Panc1 (cell line): ENCODE measurements around the gene ZKSCAN1. TPM values are rescaled to one million over a fixed set of nuclear protein-coding genes. Genes with fewer than 3 reads are reported as not detected.

Source experiments
- ATAC-seq: fragments of 200-7000 bp; cut with Tn5 transposase; 2 replicates; pipeline ENCODE4 v1.9.1; 2020; ENCODE audit warnings: mild to moderate bottlenecking, moderate library complexity
- BruUV-seq: library from RNA; stranded (reverse); fragments of 400-500 nt; replicated peaks from 2 replicates; lab custom pipeline; 2021; lab: Mats Ljungman, UMichigan
- CTCF ChIA-PET: fragments of 300-600 bp; sonication (Branson Sonifier 250); formaldehyde crosslinking; loops from one replicate; lab custom pipeline; 2022; ENCODE audit warnings: antibody characterized with exemption; lab: Charles Lee
- POLR2A ChIA-PET: fragments of 300-600 bp; sonication (Branson Sonifier 250); formaldehyde crosslinking; loops from one replicate; lab custom pipeline; 2022; ENCODE audit warnings: antibody characterized with exemption; lab: Charles Lee
- DNase-seq: peaks from one replicate; pipeline ENCODE4 v3.0.0-alpha.2; 2010; ENCODE audit warnings: low read depth, low spot score
- H3K27ac ChIP-seq: 2 replicates; pipeline ENCODE4 v1.5.1; 2011; ENCODE audit warnings: mild to moderate bottlenecking, low read length, inconsistent platforms
- H3K27me3 ChIP-seq: fragments of 200-500 bp; sonication (Bioruptor generic); 2 replicates; pipeline ENCODE4 v1.6.0; 2014; ENCODE audit warnings: low read length, inconsistent platforms; ENCODE audit not compliant: control insufficient read depth, insufficient read depth
- H3K36me3 ChIP-seq: fragments of 200-500 bp; sonication (Bioruptor generic); 2 replicates; pipeline ENCODE4 v1.5.1; 2014; ENCODE audit warnings: inconsistent platforms, mild to moderate bottlenecking, low read length, moderate library complexity; ENCODE audit not compliant: control insufficient read depth, insufficient read depth
- H3K4me1 ChIP-seq: 2 replicates; pipeline ENCODE4 v1.5.1; 2011; ENCODE audit warnings: inconsistent platforms, mild to moderate bottlenecking, low read length, moderate library complexity; ENCODE audit not compliant: control insufficient read depth, insufficient read depth
- H3K4me3 ChIP-seq, 2 experiments: 2 replicates each; pipeline ENCODE4 v1.5.1; 2011 to 2012; ENCODE audit warnings: low read depth in 2 of 2, low read length in 2 of 2, mild to moderate bottlenecking in 2 of 2, inconsistent platforms in 1 of 2, moderate library complexity in 1 of 2
- H3K9me3 ChIP-seq: fragments of 200-500 bp; sonication (Bioruptor generic); 2 replicates; pipeline ENCODE4 v1.5.1; 2014; ENCODE audit warnings: low read depth, mild to moderate bottlenecking, inconsistent platforms, low read length, moderate library complexity; ENCODE audit not compliant: control insufficient read depth, insufficient read depth
- POLR2AphosphoS5 ChIP-seq: IDR thresholded peaks from 2 replicates; pipeline ENCODE4 v1.6.1; 2012; ENCODE audit warnings: mild to moderate bottlenecking, low read depth, low read length, moderate library complexity
- SIN3A ChIP-seq: IDR thresholded peaks from 2 replicates; pipeline ENCODE4 v1.6.1; 2012; ENCODE audit warnings: low read depth, mild to moderate bottlenecking, low read length, moderate library complexity, borderline replicate concordance; ENCODE audit not compliant: insufficient read depth
- TCF7L2 ChIP-seq: IDR thresholded peaks from 2 replicates; pipeline ENCODE4 v1.6.1; 2011; ENCODE audit warnings: mild to moderate bottlenecking, low read depth, low read length, inconsistent platforms
- in situ Hi-C: cut with HindIII; loops from 2 replicates; pipeline ENCODE4 v1.10.0; 2016; ENCODE audit warnings: low sequenced_read_pairs, low pct_unique_long_range_greater_than_20kb
- intact Hi-C: fragments of 100-400 bp; cut with micrococcal nuclease; formaldehyde crosslinking; loops from one replicate; pipeline ENCODE4 v1.10.0; 2022; ENCODE audit not compliant: unreplicated experiment
- total RNA-seq: library from RNA; stranded (reverse); gene quantifications from one replicate; pipeline ENCODE4 v1.2.1, GENCODE V29; 2021; ENCODE audit not compliant: unreplicated experiment
- TF ChIP-seq, protein P1 (sequence below): fragments of 450-650 bp; IDR thresholded peaks from 2 replicates; pipeline ENCODE4 v1.5.1; 2017; ENCODE audit warnings: mild to moderate bottlenecking
- TF ChIP-seq, protein P2 (sequence below), 2 experiments: IDR thresholded peaks; 2 replicates each; pipeline ENCODE4 v1.6.1; 2011 to 2012; ENCODE audit warnings: low read depth in 2 of 2, control low read depth in 1 of 2, low read length in 1 of 2, mild to moderate bottlenecking in 1 of 2, moderate library complexity in 1 of 2; ENCODE audit not compliant: insufficient read depth in 1 of 2

Gene ZKSCAN1
- total RNA-seq, 1 experiment from 2014 or later = 55.5 TPM

DNA sequence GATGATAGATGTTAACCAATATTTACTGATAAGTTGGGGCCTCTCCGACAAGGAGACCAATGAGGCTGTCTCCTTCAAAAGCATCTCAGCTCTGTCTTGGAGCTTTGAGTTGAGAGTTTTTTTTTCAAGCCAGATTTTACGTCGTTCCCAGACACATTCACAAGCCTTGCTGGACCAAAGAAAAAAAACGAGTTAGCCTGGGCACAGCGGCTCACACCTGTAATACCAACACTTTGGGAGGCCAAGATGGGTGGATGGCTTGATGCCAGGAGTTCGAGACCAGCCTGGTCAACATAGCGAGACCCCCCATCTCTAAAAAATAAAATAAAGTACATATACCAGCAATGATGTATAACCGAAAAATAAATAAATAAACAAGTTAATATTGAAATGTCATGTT lies 20.6 kb upstream of the ZKSCAN1 start:
- TF ChIP-seq, protein P1, sequence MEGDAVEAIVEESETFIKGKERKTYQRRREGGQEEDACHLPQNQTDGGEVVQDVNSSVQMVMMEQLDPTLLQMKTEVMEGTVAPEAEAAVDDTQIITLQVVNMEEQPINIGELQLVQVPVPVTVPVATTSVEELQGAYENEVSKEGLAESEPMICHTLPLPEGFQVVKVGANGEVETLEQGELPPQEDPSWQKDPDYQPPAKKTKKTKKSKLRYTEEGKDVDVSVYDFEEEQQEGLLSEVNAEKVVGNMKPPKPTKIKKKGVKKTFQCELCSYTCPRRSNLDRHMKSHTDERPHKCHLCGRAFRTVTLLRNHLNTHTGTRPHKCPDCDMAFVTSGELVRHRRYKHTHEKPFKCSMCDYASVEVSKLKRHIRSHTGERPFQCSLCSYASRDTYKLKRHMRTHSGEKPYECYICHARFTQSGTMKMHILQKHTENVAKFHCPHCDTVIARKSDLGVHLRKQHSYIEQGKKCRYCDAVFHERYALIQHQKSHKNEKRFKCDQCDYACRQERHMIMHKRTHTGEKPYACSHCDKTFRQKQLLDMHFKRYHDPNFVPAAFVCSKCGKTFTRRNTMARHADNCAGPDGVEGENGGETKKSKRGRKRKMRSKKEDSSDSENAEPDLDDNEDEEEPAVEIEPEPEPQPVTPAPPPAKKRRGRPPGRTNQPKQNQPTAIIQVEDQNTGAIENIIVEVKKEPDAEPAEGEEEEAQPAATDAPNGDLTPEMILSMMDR = no peak
- no peak for TF ChIP-seq POLR2AphosphoS5
- TF ChIP-seq SIN3A = no peak
- TF ChIP-seq, protein P2, sequence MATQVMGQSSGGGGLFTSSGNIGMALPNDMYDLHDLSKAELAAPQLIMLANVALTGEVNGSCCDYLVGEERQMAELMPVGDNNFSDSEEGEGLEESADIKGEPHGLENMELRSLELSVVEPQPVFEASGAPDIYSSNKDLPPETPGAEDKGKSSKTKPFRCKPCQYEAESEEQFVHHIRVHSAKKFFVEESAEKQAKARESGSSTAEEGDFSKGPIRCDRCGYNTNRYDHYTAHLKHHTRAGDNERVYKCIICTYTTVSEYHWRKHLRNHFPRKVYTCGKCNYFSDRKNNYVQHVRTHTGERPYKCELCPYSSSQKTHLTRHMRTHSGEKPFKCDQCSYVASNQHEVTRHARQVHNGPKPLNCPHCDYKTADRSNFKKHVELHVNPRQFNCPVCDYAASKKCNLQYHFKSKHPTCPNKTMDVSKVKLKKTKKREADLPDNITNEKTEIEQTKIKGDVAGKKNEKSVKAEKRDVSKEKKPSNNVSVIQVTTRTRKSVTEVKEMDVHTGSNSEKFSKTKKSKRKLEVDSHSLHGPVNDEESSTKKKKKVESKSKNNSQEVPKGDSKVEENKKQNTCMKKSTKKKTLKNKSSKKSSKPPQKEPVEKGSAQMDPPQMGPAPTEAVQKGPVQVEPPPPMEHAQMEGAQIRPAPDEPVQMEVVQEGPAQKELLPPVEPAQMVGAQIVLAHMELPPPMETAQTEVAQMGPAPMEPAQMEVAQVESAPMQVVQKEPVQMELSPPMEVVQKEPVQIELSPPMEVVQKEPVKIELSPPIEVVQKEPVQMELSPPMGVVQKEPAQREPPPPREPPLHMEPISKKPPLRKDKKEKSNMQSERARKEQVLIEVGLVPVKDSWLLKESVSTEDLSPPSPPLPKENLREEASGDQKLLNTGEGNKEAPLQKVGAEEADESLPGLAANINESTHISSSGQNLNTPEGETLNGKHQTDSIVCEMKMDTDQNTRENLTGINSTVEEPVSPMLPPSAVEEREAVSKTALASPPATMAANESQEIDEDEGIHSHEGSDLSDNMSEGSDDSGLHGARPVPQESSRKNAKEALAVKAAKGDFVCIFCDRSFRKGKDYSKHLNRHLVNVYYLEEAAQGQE (IDR thresholded peaks at IDR 0.05; ENCODE audit: insufficient read depth in 1 of 2, low read depth in 2 of 2, low read length in 1 of 2) = no peak
- TF ChIP-seq TCF7L2 = no peak
- ATAC-seq (no peak), DNase-seq (no peak)
- ChIA-PET POLR2A (interaction anchor here (0.7 kb wide), 1 partner anchor 378 kb away, joined by 3 read pairs; the partner anchor contains the start of gene ZSCAN25), CTCF (interaction anchor here (0.6 to 2.0 kb wide), 4 partner anchors 28 to 61 kb away, joined by 3 to 14 read pairs (median 4); partner anchors contain the start of gene ZSCAN21)
- no peak overlapping the region for H3K4me3 ChIP-seq
- no peaks in the 10 kb centered on the region for H3K27me3 ChIP-seq
- no peaks in the 10 kb centered on the region for H3K9me3 ChIP-seq
- H3K4me1 ChIP-seq = peaks cover 10% of the 10 kb centered on the region; the same call in 1 of the 2 replicates
- in situ Hi-C loops (no loop called here), intact Hi-C loops (loop anchor here (1.0 to 10.0 kb wide), 3 partner anchors 58 to 90 kb away; partner anchors contain the start of genes COPS6 and ZNF3)
- 0 out of 2 replicates have a peak overlapping the region, but pooled peaks have one; percentile 18 for H3K27ac ChIP-seq
- BruUV-seq = no TSS peak
- H3K36me3 ChIP-seq = no peaks in the 10 kb centered on the region

DNA sequence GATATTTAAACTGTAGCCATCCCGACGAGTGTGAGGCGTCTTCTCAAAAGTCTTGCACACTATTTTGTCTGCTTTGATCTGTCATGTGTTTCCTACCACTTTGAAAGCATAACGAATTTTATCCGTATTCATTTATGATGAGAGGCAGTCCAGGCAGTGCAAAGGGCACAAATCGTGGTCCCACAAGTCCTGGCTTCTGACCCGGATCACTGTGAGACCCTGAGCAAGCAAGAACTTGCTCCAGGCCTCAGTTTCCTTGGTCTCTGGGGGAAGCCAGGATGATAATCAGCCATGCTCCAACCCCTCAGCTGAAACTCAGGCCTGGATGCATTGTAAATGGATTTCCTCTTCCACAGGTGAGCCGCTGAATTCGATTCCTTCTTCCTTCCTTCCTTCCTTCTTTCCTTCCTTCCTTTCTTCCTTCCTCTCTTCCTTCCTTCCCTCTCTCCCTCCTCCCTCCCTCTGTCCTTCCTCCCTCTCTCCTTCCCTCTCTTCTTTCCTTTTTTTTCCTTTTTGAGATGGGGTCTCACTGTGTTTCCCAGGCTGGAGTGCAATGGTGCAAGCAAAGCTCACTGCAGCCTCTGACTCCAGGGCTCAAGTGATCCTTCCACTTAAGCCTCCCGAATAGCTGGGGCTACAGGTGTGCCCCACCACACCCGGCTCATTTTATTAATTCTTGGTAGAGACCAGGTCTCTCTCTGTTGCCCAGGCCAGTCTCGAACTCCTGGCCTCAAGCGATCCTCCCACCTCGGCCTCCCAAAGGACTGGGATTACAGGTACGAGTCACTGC lies 18.4 kb upstream of the ZKSCAN1 start:
- intact Hi-C loops (loop anchor here (10.0 kb wide), 1 partner anchor 88 kb away; the partner anchor contains the start of genes COPS6 and ZNF3), in situ Hi-C loops (no loop called here)
- ATAC-seq (no peak), DNase-seq (no peak)
- Histone ChIP-seq H3K4me3 (peak overlapping the region; percentile 23 to 31), H3K4me1 (peaks cover 13% of the 10 kb centered on the region), H3K9me3 (no peaks in the 10 kb centered on the region), H3K27ac (no peak overlapping the region; the same call in 1 of the 2 replicates), H3K36me3 (no peaks in the 10 kb centered on the region), H3K27me3 (no peaks in the 10 kb centered on the region)
- ChIA-PET POLR2A (no interaction called here), CTCF (interaction anchor here (0.7 kb wide), 1 partner anchor 33 kb away, joined by 4 read pairs; no protein-coding TSS in a partner anchor)
- no TSS peak for BruUV-seq
- TF ChIP-seq SIN3A (no peak), TCF7L2 (no peak), POLR2AphosphoS5 (no peak)
- TF ChIP-seq, protein P1 = no peak
- TF ChIP-seq, protein P2 (IDR thresholded peaks at IDR 0.05; ENCODE audit: insufficient read depth in 1 of 2, low read depth in 2 of 2, low read length in 1 of 2) = no peak
